CD4-positive, alpha-beta T cell (primary cell): ENCODE data around the gene GDPD5. TPM values are rescaled to one million over a fixed set of nuclear protein-coding genes. Genes with fewer than 3 reads are reported as not detected.

ENCODE experiments used
- ATAC-seq: fragments of 200-7000 bp; cut with Tn5 transposase; one replicate; pipeline ENCODE4 v1.10.0; 2022; ENCODE audit warnings: mild to moderate bottlenecking; ENCODE audit not compliant: poor library complexity
- CTCF ChIA-PET: fragments of 350-600 bp; sonication (Branson Sonifier 250); formaldehyde crosslinking; loops from one replicate; lab custom pipeline; 2021; ENCODE audit warnings: antibody characterized with exemption, inconsistent platforms; lab: Charles Lee
- POLR2A ChIA-PET: fragments of 350-600 bp; sonication (Branson Sonifier 250); formaldehyde crosslinking; loops from one replicate; lab custom pipeline; 2021; ENCODE audit warnings: antibody characterized with exemption, inconsistent platforms; lab: Charles Lee
- DNase-seq, 14 experiments: peaks; one replicate each; pipeline ENCODE4 v3.0.0-alpha.2; 2013 to 2020; ENCODE audit warnings: mixed read lengths in 2 of 14
- H3K27ac ChIP-seq, 2 donors: one replicate each; pipeline versions ENCODE4 v1.5.1 to v1.7.0; 2013; ENCODE audit warnings: low read length in 2 of 2, low read depth in 1 of 2, mild to moderate bottlenecking in 1 of 2
- H3K27me3 ChIP-seq, 2 experiments: 1 replicate in 1 of 2; 2 replicates in 1 of 2; pipeline versions ENCODE4 v1.6.1 to v1.7.0; 2013; ENCODE audit warnings: low read length in 2 of 2, control low read depth in 1 of 2, mild to moderate bottlenecking in 1 of 2, moderate library complexity in 1 of 2; ENCODE audit not compliant: insufficient read depth in 2 of 2, control insufficient read depth in 1 of 2
- H3K36me3 ChIP-seq: one replicate; pipeline ENCODE4 v1.6.1; 2013; ENCODE audit warnings: low read length, control low read depth; ENCODE audit not compliant: insufficient read depth
- H3K4me1 ChIP-seq: one replicate; pipeline ENCODE4 v1.6.1; 2013; ENCODE audit warnings: low read length, control low read depth; ENCODE audit not compliant: insufficient read depth
- H3K4me3 ChIP-seq: one replicate; pipeline ENCODE4 v1.5.1; 2013; ENCODE audit warnings: mild to moderate bottlenecking, low read length, moderate library complexity
- H3K9me3 ChIP-seq, 2 experiments: 1 replicate in 1 of 2; 2 replicates in 1 of 2; pipeline versions ENCODE4 v1.6.1 to v1.7.0; 2013; ENCODE audit warnings: low read length in 2 of 2, mild to moderate bottlenecking in 2 of 2, control low read depth in 1 of 2, moderate library complexity in 1 of 2; ENCODE audit not compliant: control insufficient read depth in 1 of 2, insufficient read depth in 1 of 2
- H3K27ac Mint-ChIP-seq: one replicate; pipeline ENCODE4 v1.8.0; 2020; ENCODE audit warnings: mixed read lengths
- H3K27me3 Mint-ChIP-seq: one replicate; pipeline ENCODE4 v1.8.0; 2021; ENCODE audit warnings: mixed read lengths
- H3K36me3 Mint-ChIP-seq: one replicate; pipeline ENCODE4 v1.8.0; 2021; ENCODE audit warnings: low read depth, mixed read lengths
- H3K4me1 Mint-ChIP-seq: one replicate; pipeline ENCODE4 v1.8.0; 2021; ENCODE audit warnings: low read depth, mixed read lengths
- H3K4me3 Mint-ChIP-seq: one replicate; pipeline ENCODE4 v1.8.0; 2020; ENCODE audit warnings: mild to moderate bottlenecking, mixed read lengths
- H3K9me3 Mint-ChIP-seq: one replicate; pipeline ENCODE4 v1.8.0; 2020; ENCODE audit warnings: mixed read lengths
- CTCF ChIP-seq: fragments of 200-600 bp; IDR thresholded peaks from one replicate; pipeline ENCODE4 v1.8.0; 2022; ENCODE audit warnings: antibody characterized with exemption, mild to moderate bottlenecking
- intact Hi-C, 2 experiments: fragments of 100-400 bp; cut with DNase I in 1 of 2; cut with micrococcal nuclease in 1 of 2; formaldehyde crosslinking; loops; one replicate each; pipeline versions ENCODE4 v1.15.1 to v1.9.0; 2023 to 2025; cut with DNase I, micrococcal nuclease
- total RNA-seq, 174 experiments: library from RNA in 2 of 174; stranded (reverse) in 2 of 174; gene quantifications; one replicate each; pipeline ENCODE4 v1.2.3 and lab custom pipeline; 2021 to 2026

Gene GDPD5
- total RNA-seq, 2 experiments from 2014 or later: 91.6 to 101 TPM

GRCh38 chr11:75513250-75513649 lies 12.5 kb downstream of the GDPD5 start:
- DNase-seq (no peak), ATAC-seq (no peak)
- Histone ChIP-seq H3K36me3 (no peaks in the 10 kb centered on the region), H3K4me1 (peaks cover 61% of the 10 kb centered on the region), H3K27ac (no peak overlapping the region), H3K9me3 (peaks cover 0 to 5% of the 10 kb centered on the region in 2 experiments), H3K27me3 (no peaks in the 10 kb centered on the region), H3K4me3 (no peak overlapping the region)
- no peak overlapping the region for H3K4me3 Mint-ChIP-seq
- no peaks in the 10 kb centered on the region for H3K9me3 Mint-ChIP-seq
- intact Hi-C loops: no loop called here
- peak overlapping the region; percentile 24 for H3K27ac Mint-ChIP-seq
- TF ChIP-seq CTCF: no peak
- peaks cover 58% of the 10 kb centered on the region for H3K4me1 Mint-ChIP-seq
- no peaks in the 10 kb centered on the region for H3K36me3 Mint-ChIP-seq
- CTCF ChIA-PET: no interaction called here
- POLR2A ChIA-PET: no interaction called here
- H3K27me3 Mint-ChIP-seq: no peaks in the 10 kb centered on the region

- H3K27me3 ChIP-seq: no peaks in the 10 kb centered on the region
- Mint-ChIP-seq H3K36me3 (no peaks in the 10 kb centered on the region), H3K27ac (peak overlapping the region; percentile 65), H3K9me3 (no peaks in the 10 kb centered on the region), H3K4me3 (no peak overlapping the region), H3K4me1 (peaks cover 44% of the 10 kb centered on the region), H3K27me3 (no peaks in the 10 kb centered on the region)
- no peak overlapping the region for H3K4me3 ChIP-seq
- H3K36me3 ChIP-seq: no peaks in the 10 kb centered on the region
- ATAC-seq (no peak), DNase-seq (no peak)
- ChIA-PET POLR2A (interaction anchor here (1.3 kb wide), 1 partner anchor 13 kb away, joined by 4 read pairs; no protein-coding TSS in a partner anchor), CTCF (no interaction called here)
- no peak overlapping the region for H3K27ac ChIP-seq
- TF ChIP-seq CTCF: no peak
- H3K9me3 ChIP-seq: no peaks in the 10 kb centered on the region
- intact Hi-C loops: no loop called here
- H3K4me1 ChIP-seq: peaks cover 49% of the 10 kb centered on the region
Measured at GRCh38 chr11:75510723-75511019, 15.1 kb downstream of the GDPD5 start.

- TF ChIP-seq CTCF: no peak
- Histone ChIP-seq H3K4me1 (peaks cover 46% of the 10 kb centered on the region), H3K9me3 (no peaks in the 10 kb centered on the region), H3K36me3 (no peaks in the 10 kb centered on the region), H3K27ac (peak overlapping the region in 1 of 2 donors; percentile 52), H3K27me3 (no peaks in the 10 kb centered on the region), H3K4me3 (no peak overlapping the region)
- H3K27me3 Mint-ChIP-seq: no peaks in the 10 kb centered on the region
- ChIA-PET CTCF (no interaction called here), POLR2A (interaction anchor here (0.9 to 1.3 kb wide), 2 partner anchors 13 to 15 kb away, joined by 3 to 4 read pairs; partner anchors contain the start of gene GDPD5)
- no peak for DNase-seq
- H3K4me3 Mint-ChIP-seq: no peak overlapping the region
- no peak for ATAC-seq
- H3K4me1 Mint-ChIP-seq: peaks cover 39% of the 10 kb centered on the region
- intact Hi-C loops: no loop called here
- H3K9me3 Mint-ChIP-seq: no peaks in the 10 kb centered on the region
- peak overlapping the region; percentile 65 for H3K27ac Mint-ChIP-seq
- H3K36me3 Mint-ChIP-seq: no peaks in the 10 kb centered on the region
Measured at GRCh38 chr11:75510004-75510722, 15.6 kb downstream of the GDPD5 start.
